Peyer's patch (tissue), 4 donors: ENCODE measurements around the gene ACTG2.

Experiments
- POLR2A ChIP-seq, 2 donors: fragments of 450-650 bp; IDR thresholded peaks; one replicate each; pipeline ENCODE4 v1.5.1; 2017; ENCODE audit warnings: antibody characterized with exemption in 2 of 2, mild to moderate bottlenecking in 2 of 2, moderate library complexity in 2 of 2
- TF ChIP-seq, protein P1 (sequence below), 6 experiments: fragments of 450-650 bp in 4 of 6; fragments of 200-600 bp in 2 of 6; sonication (generic) in 1 of 6; IDR thresholded peaks; one replicate each; pipeline ENCODE4 v1.5.1; 2017 to 2019; ENCODE audit warnings: antibody characterized with exemption in 6 of 6, mild to moderate bottlenecking in 3 of 6, moderate library complexity in 1 of 6

DNA sequence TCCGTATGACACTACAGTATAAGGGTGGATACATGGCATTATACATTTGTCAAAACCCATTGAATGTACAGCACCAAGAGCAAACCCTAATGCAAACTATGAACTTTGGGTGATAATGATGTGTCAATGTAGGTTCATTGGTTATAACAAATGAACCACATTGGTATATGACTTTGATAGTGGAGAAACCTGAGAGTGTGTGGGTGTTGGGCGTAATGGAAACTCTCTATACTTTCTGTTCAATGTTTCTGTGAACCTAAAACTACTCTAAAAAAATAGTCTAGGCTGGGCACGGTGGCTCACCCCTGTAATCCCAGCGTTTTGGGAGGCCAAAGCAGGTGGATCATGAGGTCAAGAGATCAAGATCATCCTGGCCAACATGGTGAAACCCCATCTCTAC is 6.5 kb upstream of the ACTG2 start:
- TF ChIP-seq, protein P1, sequence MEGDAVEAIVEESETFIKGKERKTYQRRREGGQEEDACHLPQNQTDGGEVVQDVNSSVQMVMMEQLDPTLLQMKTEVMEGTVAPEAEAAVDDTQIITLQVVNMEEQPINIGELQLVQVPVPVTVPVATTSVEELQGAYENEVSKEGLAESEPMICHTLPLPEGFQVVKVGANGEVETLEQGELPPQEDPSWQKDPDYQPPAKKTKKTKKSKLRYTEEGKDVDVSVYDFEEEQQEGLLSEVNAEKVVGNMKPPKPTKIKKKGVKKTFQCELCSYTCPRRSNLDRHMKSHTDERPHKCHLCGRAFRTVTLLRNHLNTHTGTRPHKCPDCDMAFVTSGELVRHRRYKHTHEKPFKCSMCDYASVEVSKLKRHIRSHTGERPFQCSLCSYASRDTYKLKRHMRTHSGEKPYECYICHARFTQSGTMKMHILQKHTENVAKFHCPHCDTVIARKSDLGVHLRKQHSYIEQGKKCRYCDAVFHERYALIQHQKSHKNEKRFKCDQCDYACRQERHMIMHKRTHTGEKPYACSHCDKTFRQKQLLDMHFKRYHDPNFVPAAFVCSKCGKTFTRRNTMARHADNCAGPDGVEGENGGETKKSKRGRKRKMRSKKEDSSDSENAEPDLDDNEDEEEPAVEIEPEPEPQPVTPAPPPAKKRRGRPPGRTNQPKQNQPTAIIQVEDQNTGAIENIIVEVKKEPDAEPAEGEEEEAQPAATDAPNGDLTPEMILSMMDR (IDR thresholded peaks at IDR 0.05), result no peak
- no peak for TF ChIP-seq POLR2A (IDR thresholded peaks at IDR 0.05)
